Small intestine (tissue), 16 donors: ENCODE measurements around the gene RELCH. TPM values are rescaled to one million over a fixed set of nuclear protein-coding genes. Genes with fewer than 3 reads are reported as not detected.

Source experiments
- DNase-seq, 2 donors: peaks; one replicate each; pipeline versions ENCODE4 v3.0.0 to v3.0.0-alpha.2; 2013
- FAIRE-seq: peaks from 2 replicates; lab custom pipeline; 2012; peaks lifted over from hg19 to GRCh38; lab: Jason Lieb, UNC
- H3K27ac ChIP-seq, 3 donors: one replicate each; pipeline ENCODE4 v1.5.1; 2013; ENCODE audit warnings: low read length in 2 of 3, mild to moderate bottlenecking in 2 of 3, control low read depth in 1 of 3, inconsistent platforms in 1 of 3, low read depth in 1 of 3, moderate library complexity in 1 of 3
- H3K27me3 ChIP-seq, 3 donors: one replicate each; pipeline ENCODE4 v1.6.1; 2013; ENCODE audit warnings: low read length in 3 of 3, inconsistent platforms in 1 of 3; ENCODE audit not compliant: control insufficient read depth in 3 of 3, insufficient read depth in 3 of 3
- H3K36me3 ChIP-seq, 3 donors: one replicate each; pipeline ENCODE4 v1.6.1; 2013; ENCODE audit warnings: low read length in 3 of 3, inconsistent platforms in 1 of 3, low read depth in 1 of 3, mild to moderate bottlenecking in 1 of 3, moderate library complexity in 1 of 3; ENCODE audit not compliant: control insufficient read depth in 3 of 3, insufficient read depth in 2 of 3
- H3K4me1 ChIP-seq, 3 donors: one replicate each; pipeline ENCODE4 v1.6.1; 2013; ENCODE audit warnings: low read length in 2 of 3, inconsistent platforms in 1 of 3, low read depth in 1 of 3, mild to moderate bottlenecking in 1 of 3, moderate library complexity in 1 of 3; ENCODE audit not compliant: control insufficient read depth in 3 of 3, insufficient read depth in 2 of 3
- H3K4me3 ChIP-seq, 3 donors: one replicate each; pipeline ENCODE4 v1.5.1; 2013; ENCODE audit warnings: low read length in 3 of 3, control low read depth in 1 of 3, inconsistent platforms in 1 of 3, low read depth in 1 of 3, mild to moderate bottlenecking in 1 of 3, moderate library complexity in 1 of 3
- H3K9me3 ChIP-seq, 2 donors: one replicate each; pipeline ENCODE4 v1.6.1; 2013; ENCODE audit warnings: low read depth in 1 of 2, low read length in 1 of 2; ENCODE audit not compliant: control insufficient read depth in 2 of 2, insufficient read depth in 1 of 2
- WGBS, 3 donors: extraction: QIAGEN DNeasy Blood & Tissue Kit; methylation state at CpG; one replicate each; pipeline ENCODE4 v1.1.7; 2013; 5-methylcytosine and 5-hydroxymethylcytosine counted together
- long read RNA-seq, 10 donors: transcript quantifications; one replicate each; lab custom pipeline, GENCODE V29; 2026
- polyA plus RNA-seq, 4 donors: library from polyadenylated mRNA; stranded (reverse) in 3 of 4; unstranded in 1 of 4; fragments of 200-250 nt in 3 of 4; fragments of 120-200 nt in 1 of 4; gene quantifications; one replicate each; pipeline versions ENCODE4 v1.2.1 to v1.2.3, GENCODE V29; 2013
- donor health status: healthy with polysubstance abuse.
- donor health status: control.
- donor health status: control.
- donor health status: Bipolar disorder and iron deficiency.
- donor health status: healthy.

RELCH gene
- polyA plus RNA-seq = 10 to 100 TPM in 3 of 4 donors, 1 to 10 TPM in 1; 8.6 to 26.1 (median 11.1) TPM
- long read RNA-seq, donor 1 = 0 reads
- long read RNA-seq, donor 2 = 0 reads
- long read RNA-seq, donor 3 = 0 reads
- long read RNA-seq, donor 4 = 0 reads
- long read RNA-seq, donor 5 = 0 reads
- long read RNA-seq, donor 6, full-length matches to known transcripts = 1 of 1 reads
- long read RNA-seq, donor 6, partial matches to known transcripts = 0 of 1 reads
- long read RNA-seq, donor 6, other reads (novel, unspliced or antisense) = 0 of 1 reads
- long read RNA-seq, donor 7 = 0 reads
- long read RNA-seq, donor 8 = 0 reads
- long read RNA-seq, donor 9 = 0 reads
- long read RNA-seq, donor 10 = 0 reads

- FAIRE-seq = no peak
- H3K27ac ChIP-seq = peak within 1 kb of the TSS; percentile 78 to 94 (median 87)
- WGBS, 3 donors = 0% methylated on average over 54 to 55 of the region's 55 CpGs
These were observed at the start of gene RELCH, which contains the start of gene PIGN for GRCh38 chr18:62186774-62187542. Gene RELCH, plus strand, starts transcription at chr18:62187255. Its CDS starts 251 bp downstream, at chr18:62187506. Gene PIGN, minus strand, starts transcription at chr18:62187056. Its CDS starts 25,703 bp downstream, at chr18:62161353.

GRCh38 chr18:62138461-62139235 is 48.4 kb upstream of the RELCH start:
- no peak for DNase-seq
- no peaks in the 10 kb centered on the region for H3K27me3 ChIP-seq
- 91 to 94% (median 92%) methylated on average over 2 of the region's 2 CpGs for WGBS, 3 donors
- no peak overlapping the region for H3K4me3 ChIP-seq
- H3K4me1 ChIP-seq = no peaks in the 10 kb centered on the region
- FAIRE-seq = peak; percentile 5
- H3K9me3 ChIP-seq = no peaks in the 10 kb centered on the region
- no peak overlapping the region for H3K27ac ChIP-seq
- H3K36me3 ChIP-seq = peaks cover 0 to 15% (median 3%) of the 10 kb centered on the region in 3 donors

More at GRCh38 chr18:62186774-62187542, at the start of gene RELCH, which contains the start of gene PIGN:
- Histone ChIP-seq H3K4me1 (peaks cover 0 to 7% (median 3%) of the 10 kb centered on the region in 3 donors), H3K4me3 (peak within 1 kb of the TSS; percentile 89 to 98 (median 96)), H3K27me3 (no peaks in the 10 kb centered on the region), H3K9me3 (no peaks in the 10 kb centered on the region), H3K36me3 (peaks cover 0 to 2% (median 0%) of the 10 kb centered on the region in 3 donors)
- DNase-seq = peak; percentile 99 to 100

GRCh38 chr18:62140259-62140658 is 46.8 kb upstream of the RELCH start:
- H3K4me3 ChIP-seq = no peak overlapping the region
- peaks cover 3 to 17% (median 5%) of the 10 kb centered on the region in 3 donors for H3K36me3 ChIP-seq
- no peak for FAIRE-seq
- H3K27me3 ChIP-seq = no peaks in the 10 kb centered on the region
- no peak overlapping the region for H3K27ac ChIP-seq
- H3K9me3 ChIP-seq = no peaks in the 10 kb centered on the region
- no peaks in the 10 kb centered on the region for H3K4me1 ChIP-seq
- DNase-seq = no peak
- 46 to 95% (median 89%) methylated on average over 1 of the region's 1 CpG for WGBS, 3 donors

GRCh38 chr18:62144338-62144737 is 42.7 kb upstream of the RELCH start:
- Histone ChIP-seq H3K4me3 (no peak overlapping the region), H3K4me1 (no peaks in the 10 kb centered on the region), H3K36me3 (peaks cover 0 to 8% (median 5%) of the 10 kb centered on the region in 3 donors), H3K9me3 (no peaks in the 10 kb centered on the region), H3K27ac (no peak overlapping the region), H3K27me3 (no peaks in the 10 kb centered on the region)
- 94 to 96% (median 96%) methylated on average over 2 of the region's 2 CpGs for WGBS, 3 donors
- no peak for DNase-seq
- FAIRE-seq = no peak

- Histone ChIP-seq H3K9me3 (no peaks in the 10 kb centered on the region), H3K4me3 (no peak overlapping the region), H3K27ac (no peak overlapping the region), H3K27me3 (no peaks in the 10 kb centered on the region), H3K4me1 (no peaks in the 10 kb centered on the region), H3K36me3 (peaks cover 0 to 8% (median 0%) of the 10 kb centered on the region in 3 donors)
- FAIRE-seq = no peak
- peak in 1 of 2 donors; percentile 19 for DNase-seq
- WGBS, 3 donors = 79 to 86% (median 79%) methylated on average over 9 of the region's 9 CpGs
These were observed 35.8 kb upstream of the RELCH start for GRCh38 chr18:62151068-62151771.

GRCh38 chr18:62152844-62153243 is 34.2 kb upstream of the RELCH start:
- Histone ChIP-seq H3K4me3 (no peak overlapping the region), H3K4me1 (no peaks in the 10 kb centered on the region), H3K27ac (no peak overlapping the region), H3K27me3 (no peaks in the 10 kb centered on the region), H3K36me3 (peaks cover 0 to 7% (median 0%) of the 10 kb centered on the region in 3 donors), H3K9me3 (no peaks in the 10 kb centered on the region)
- no peak for DNase-seq
- WGBS, 3 donors = 85 to 100% (median 97%) methylated on average over 1 of the region's 1 CpG
- FAIRE-seq = no peak

- Histone ChIP-seq H3K9me3 (no peaks in the 10 kb centered on the region), H3K4me1 (no peaks in the 10 kb centered on the region), H3K4me3 (no peak overlapping the region), H3K27me3 (no peaks in the 10 kb centered on the region), H3K36me3 (peaks cover 0 to 9% (median 2%) of the 10 kb centered on the region in 3 donors), H3K27ac (no peak overlapping the region)
- no peak for DNase-seq
- WGBS, 3 donors = 85 to 92% (median 91%) methylated on average over 1 of the region's 1 CpG
- no peak for FAIRE-seq
These were observed 29.2 kb upstream of the RELCH start for GRCh38 chr18:62157843-62158242.
